ENCODE data around the gene GPHA2. TPM values are rescaled to one million over a fixed set of nuclear protein-coding genes. Genes with fewer than 3 reads are reported as not detected.

The GPHA2 gene
- total RNA-seq, 1 donor from 2014 or later = not detected

GRCh38 chr11:64903291-64903833 is 32.3 kb downstream of the GPHA2 start:
- Histone ChIP-seq H3K4me3 (no peak overlapping the region), H3K9me3 (no peaks in the 10 kb centered on the region), H3K27ac (no peak overlapping the region), H3K4me1 (no peaks in the 10 kb centered on the region), H3K36me3 (peaks cover 90 to 98% of the 10 kb centered on the region in 2 donors), H3K27me3 (no peaks in the 10 kb centered on the region)
- intact Hi-C loops (cut with DNase I) = no loop called here
- no peak for TF ChIP-seq CTCF (IDR thresholded peaks at IDR 0.05)
- no peak for DNase-seq (ENCODE audit: low spot score in 2 of 2)

- Histone ChIP-seq H3K36me3 (peaks cover 91 to 98% of the 10 kb centered on the region in 2 donors), H3K9me3 (no peaks in the 10 kb centered on the region)
Measured at GRCh38 chr11:64902102-64902900, 33.4 kb downstream of the GPHA2 start.

DNA sequence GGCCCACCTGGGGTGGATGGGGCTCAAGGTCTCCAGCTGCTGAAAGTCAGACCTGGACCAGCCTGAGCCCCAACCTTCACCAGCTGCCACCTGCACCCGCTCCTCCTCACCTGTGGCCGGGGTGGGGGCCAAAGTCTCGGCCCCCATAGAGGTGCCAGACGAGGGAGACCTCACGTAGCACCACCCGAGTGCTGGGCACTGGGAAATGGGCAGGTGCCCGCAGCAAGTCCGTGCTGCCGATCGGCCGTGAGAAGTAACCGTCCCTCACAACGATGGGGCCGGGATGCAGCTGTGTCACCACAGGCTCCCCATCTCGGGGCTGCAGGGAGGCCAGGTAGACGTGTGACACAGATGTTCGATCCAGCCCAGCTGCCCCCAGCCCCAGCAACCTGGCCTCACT is 34.9 kb downstream of the GPHA2 start:
- Histone ChIP-seq H3K4me1 (no peaks in the 10 kb centered on the region), H3K36me3 (peaks cover 87 to 97% of the 10 kb centered on the region in 2 donors), H3K4me3 (no peak overlapping the region), H3K9me3 (no peaks in the 10 kb centered on the region), H3K27me3 (no peaks in the 10 kb centered on the region), H3K27ac (no peak overlapping the region)
- no peak for TF ChIP-seq CTCF (IDR thresholded peaks at IDR 0.05)
- intact Hi-C loops (cut with DNase I) = no loop called here
- no peak for DNase-seq (ENCODE audit: low spot score in 2 of 2)

More at GRCh38 chr11:64902102-64902900, 33.4 kb downstream of the GPHA2 start:
- DNase-seq (ENCODE audit: low spot score in 2 of 2) = no peak
- H3K4me1 ChIP-seq = no peaks in the 10 kb centered on the region
- H3K27ac ChIP-seq = no peak overlapping the region
- H3K27me3 ChIP-seq = no peaks in the 10 kb centered on the region
- no peak overlapping the region for H3K4me3 ChIP-seq
- no peak for TF ChIP-seq CTCF (IDR thresholded peaks at IDR 0.05)
- intact Hi-C loops (cut with DNase I) = no loop called here

GRCh38 chr11:64900263-64900678 is 35.4 kb downstream of the GPHA2 start:
- intact Hi-C loops (cut with DNase I) = no loop called here
- Histone ChIP-seq H3K36me3 (peaks cover 82 to 94% of the 10 kb centered on the region in 2 donors), H3K27ac (no peak overlapping the region), H3K4me3 (no peak overlapping the region), H3K4me1 (no peaks in the 10 kb centered on the region), H3K9me3 (no peaks in the 10 kb centered on the region), H3K27me3 (no peaks in the 10 kb centered on the region)
- DNase-seq (ENCODE audit: low spot score in 2 of 2) = no peak
- TF ChIP-seq CTCF (IDR thresholded peaks at IDR 0.05) = no peak

DNA sequence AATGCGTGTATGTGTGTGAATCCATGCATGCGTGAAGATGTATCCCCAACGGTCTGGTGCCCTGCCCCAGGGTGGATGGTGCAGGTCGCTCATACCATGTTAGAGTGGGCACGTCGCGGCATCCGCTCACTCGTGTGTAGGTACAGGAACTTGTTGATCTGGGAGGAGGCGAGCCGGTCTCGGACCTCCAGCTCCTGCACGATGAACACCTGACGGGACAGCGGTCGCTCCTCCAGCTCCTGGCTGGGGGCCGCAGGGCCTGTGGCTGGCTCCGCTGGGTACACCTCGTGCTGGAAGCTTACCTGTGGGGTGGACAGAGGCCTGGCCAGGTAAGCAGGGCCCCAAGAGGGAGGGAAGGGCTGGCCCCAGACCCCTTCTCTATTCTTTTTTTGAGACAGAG is 37.2 kb downstream of the GPHA2 start:
- no peak overlapping the region for H3K27ac ChIP-seq
- no peaks in the 10 kb centered on the region for H3K27me3 ChIP-seq
- peaks cover 75 to 86% of the 10 kb centered on the region in 2 donors for H3K36me3 ChIP-seq
- H3K9me3 ChIP-seq = no peaks in the 10 kb centered on the region
- no peak overlapping the region for H3K4me3 ChIP-seq
- intact Hi-C loops (cut with DNase I) = no loop called here
- DNase-seq (ENCODE audit: low spot score in 2 of 2) = no peak
- no peaks in the 10 kb centered on the region for H3K4me1 ChIP-seq
- TF ChIP-seq CTCF (IDR thresholded peaks at IDR 0.05) = no peak
